NCI-H82 treated with DMSO at 0.1 percent for 48 hours (cell line): ENCODE measurements around the gene MED14.

ENCODE experiments used
- DNase-seq: peaks from one replicate; lab custom pipeline; 2025; ENCODE audit not compliant: unreplicated experiment; lab: John Stamatoyannopoulos, UW

Gene MED14

GRCh38 chrX:40612511-40612910 is 122.8 kb downstream of the MED14 start:
- no peak for DNase-seq

GRCh38 chrX:40607381-40607780 is 128.0 kb downstream of the MED14 start:
- DNase-seq, result no peak

- DNase-seq, result no peak
Observed at GRCh38 chrX:40603446-40603845, 131.9 kb downstream of the MED14 start.
